Measurements from ENCODE around the gene RGPD3.

Gene RGPD3

DNA sequence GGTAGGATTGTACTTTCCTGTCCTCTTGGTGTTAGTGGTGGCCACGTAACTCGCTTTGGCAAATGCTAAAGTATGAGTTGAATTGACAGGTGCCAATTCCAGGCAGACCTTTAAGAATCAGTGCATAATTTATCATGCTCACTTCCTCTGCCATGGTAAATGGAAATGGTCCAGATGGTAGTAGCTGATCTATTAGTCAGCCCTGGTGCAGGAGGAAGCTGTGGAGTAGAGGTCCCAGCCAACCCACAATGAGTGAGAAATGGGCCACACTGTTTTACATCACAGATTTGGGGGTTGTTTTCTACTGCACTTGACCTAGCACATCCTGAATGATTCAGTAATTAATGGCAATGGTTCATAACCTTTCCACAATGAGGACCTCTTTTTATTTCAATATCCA, 104.4 kb downstream of the RGPD3 start:
- H3K36me3 ChIP-seq (replicated peaks) = no peaks in the 10 kb centered on the region
- in situ Hi-C loops (cut with HindIII; ENCODE audit: low pct_ligation_motif_present, low sequenced_read_pairs) = no loop called here
- TF ChIP-seq, protein P1, sequence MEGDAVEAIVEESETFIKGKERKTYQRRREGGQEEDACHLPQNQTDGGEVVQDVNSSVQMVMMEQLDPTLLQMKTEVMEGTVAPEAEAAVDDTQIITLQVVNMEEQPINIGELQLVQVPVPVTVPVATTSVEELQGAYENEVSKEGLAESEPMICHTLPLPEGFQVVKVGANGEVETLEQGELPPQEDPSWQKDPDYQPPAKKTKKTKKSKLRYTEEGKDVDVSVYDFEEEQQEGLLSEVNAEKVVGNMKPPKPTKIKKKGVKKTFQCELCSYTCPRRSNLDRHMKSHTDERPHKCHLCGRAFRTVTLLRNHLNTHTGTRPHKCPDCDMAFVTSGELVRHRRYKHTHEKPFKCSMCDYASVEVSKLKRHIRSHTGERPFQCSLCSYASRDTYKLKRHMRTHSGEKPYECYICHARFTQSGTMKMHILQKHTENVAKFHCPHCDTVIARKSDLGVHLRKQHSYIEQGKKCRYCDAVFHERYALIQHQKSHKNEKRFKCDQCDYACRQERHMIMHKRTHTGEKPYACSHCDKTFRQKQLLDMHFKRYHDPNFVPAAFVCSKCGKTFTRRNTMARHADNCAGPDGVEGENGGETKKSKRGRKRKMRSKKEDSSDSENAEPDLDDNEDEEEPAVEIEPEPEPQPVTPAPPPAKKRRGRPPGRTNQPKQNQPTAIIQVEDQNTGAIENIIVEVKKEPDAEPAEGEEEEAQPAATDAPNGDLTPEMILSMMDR (IDR thresholded peaks at IDR 0.05; ENCODE audit: low read depth, low read length, missing control alignments) = no peak
- no peaks in the 10 kb centered on the region for H3K27me3 ChIP-seq (replicated peaks)
- H3K4me3 ChIP-seq (ENCODE audit: low read depth, low read length) = no peak overlapping the region
- H3K27ac ChIP-seq = no peak overlapping the region
- no peak for DNase-seq

- Histone ChIP-seq H3K4me3 (ENCODE audit: low read depth, low read length) (no peak overlapping the region), H3K27me3 (replicated peaks) (no peaks in the 10 kb centered on the region), H3K27ac (no peak overlapping the region), H3K36me3 (replicated peaks) (no peaks in the 10 kb centered on the region)
- TF ChIP-seq, protein P1 (IDR thresholded peaks at IDR 0.05; ENCODE audit: low read depth, low read length, missing control alignments) = no peak
- no peak for DNase-seq
- in situ Hi-C loops (cut with HindIII; ENCODE audit: low pct_ligation_motif_present, low sequenced_read_pairs) = no loop called here
Observed at GRCh38 chr2:106362789-106363188, 105.4 kb downstream of the RGPD3 start.

DNA sequence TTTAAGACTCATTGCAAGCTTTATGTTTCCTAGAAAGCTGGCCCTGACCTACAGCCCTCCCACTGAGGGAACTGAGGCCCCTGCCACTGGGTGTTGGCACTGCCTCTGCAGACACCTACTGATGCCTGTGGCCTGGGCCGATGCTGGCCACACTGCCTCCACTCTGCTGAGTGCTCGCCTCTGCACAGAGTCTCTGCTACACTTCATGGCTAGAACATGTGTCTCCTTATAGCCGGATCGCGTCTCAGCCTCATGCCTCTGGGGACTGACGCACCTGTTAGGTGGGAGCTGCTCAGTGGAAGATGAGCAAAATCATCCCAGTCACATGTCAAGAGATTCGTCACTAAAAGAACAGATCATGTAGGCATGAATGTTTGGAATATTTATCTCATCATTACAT, 108.7 kb downstream of the RGPD3 start:
- in situ Hi-C loops (cut with HindIII; ENCODE audit: low pct_ligation_motif_present, low sequenced_read_pairs) = no loop called here
- H3K36me3 ChIP-seq (replicated peaks) = no peaks in the 10 kb centered on the region
- TF ChIP-seq, protein P1 (IDR thresholded peaks at IDR 0.05; ENCODE audit: low read depth, low read length, missing control alignments) = no peak
- no peak for DNase-seq
- no peaks in the 10 kb centered on the region for H3K27me3 ChIP-seq (replicated peaks)
- H3K4me3 ChIP-seq (ENCODE audit: low read depth, low read length) = no peak overlapping the region
- no peak overlapping the region for H3K27ac ChIP-seq

DNA sequence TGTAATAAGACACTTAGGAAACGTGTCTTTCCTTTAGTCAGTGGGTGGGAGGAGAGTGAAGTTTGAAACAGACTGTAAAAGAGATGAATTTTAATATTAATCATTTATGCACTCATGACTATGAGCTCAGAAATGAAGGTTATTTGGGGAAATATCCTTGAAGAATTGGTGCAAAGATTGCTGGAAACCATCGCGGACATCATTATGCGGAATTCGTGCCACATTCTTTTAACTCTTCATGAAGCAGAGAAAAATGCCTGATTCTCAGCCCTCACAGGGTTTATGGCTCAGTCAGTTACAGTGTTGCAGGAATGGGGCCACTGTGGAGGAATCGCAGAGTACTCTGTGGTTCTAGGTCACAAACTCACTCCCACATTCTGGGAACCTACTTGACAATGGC, 109.7 kb downstream of the RGPD3 start:
- Histone ChIP-seq H3K27me3 (replicated peaks) (no peaks in the 10 kb centered on the region), H3K36me3 (replicated peaks) (no peaks in the 10 kb centered on the region), H3K4me3 (ENCODE audit: low read depth, low read length) (no peak overlapping the region), H3K27ac (no peak overlapping the region)
- TF ChIP-seq, protein P1 (IDR thresholded peaks at IDR 0.05; ENCODE audit: low read depth, low read length, missing control alignments) = no peak
- no peak for DNase-seq
- in situ Hi-C loops (cut with HindIII; ENCODE audit: low pct_ligation_motif_present, low sequenced_read_pairs) = no loop called here

DNA sequence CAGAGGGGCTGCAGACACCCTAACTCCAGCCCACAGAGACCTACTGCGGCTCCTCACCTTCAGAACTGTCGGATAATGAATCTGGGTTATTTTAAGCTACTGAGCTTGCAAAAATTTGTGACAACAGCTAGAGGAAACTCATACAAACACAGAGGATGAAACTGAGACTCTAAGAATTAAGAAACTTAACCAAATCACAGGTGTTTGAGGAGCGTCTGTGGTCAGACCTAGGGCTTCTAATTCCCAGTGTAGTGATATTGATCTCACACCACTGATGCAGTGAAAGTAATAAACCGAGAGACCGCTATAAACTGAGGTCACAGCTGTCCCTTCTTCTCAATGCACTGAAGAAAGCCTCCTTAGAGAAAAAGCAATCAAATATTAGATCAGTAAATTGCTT, 110.1 kb downstream of the RGPD3 start:
- no peak for DNase-seq
- Histone ChIP-seq H3K36me3 (replicated peaks) (no peaks in the 10 kb centered on the region), H3K27me3 (replicated peaks) (no peaks in the 10 kb centered on the region), H3K27ac (no peak overlapping the region), H3K4me3 (ENCODE audit: low read depth, low read length) (no peak overlapping the region)
- TF ChIP-seq, protein P1 (IDR thresholded peaks at IDR 0.05; ENCODE audit: low read depth, low read length, missing control alignments) = no peak
- in situ Hi-C loops (cut with HindIII; ENCODE audit: low pct_ligation_motif_present, low sequenced_read_pairs) = no loop called here

DNA sequence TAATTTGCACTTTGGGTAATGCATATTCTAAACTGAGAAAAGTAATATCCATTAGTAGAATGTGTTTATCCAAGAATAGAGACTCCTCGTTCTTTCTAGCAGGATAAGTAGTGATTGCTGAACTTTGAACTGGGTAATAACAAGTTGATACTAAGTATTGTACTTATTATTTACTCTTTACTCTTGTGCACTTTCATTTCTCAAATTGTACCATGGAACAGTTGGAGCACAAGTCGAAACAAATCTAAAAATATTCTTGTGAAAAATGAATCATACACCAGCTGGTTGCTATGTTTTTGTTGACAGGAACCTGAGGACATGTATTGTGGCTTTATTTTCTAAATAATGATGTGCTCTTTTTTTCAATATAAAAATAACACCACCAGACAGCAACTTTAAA, 111.9 kb downstream of the RGPD3 start:
- Histone ChIP-seq H3K27me3 (replicated peaks) (no peaks in the 10 kb centered on the region), H3K36me3 (replicated peaks) (no peaks in the 10 kb centered on the region), H3K27ac (no peak overlapping the region), H3K4me3 (ENCODE audit: low read depth, low read length) (no peak overlapping the region)
- in situ Hi-C loops (cut with HindIII; ENCODE audit: low pct_ligation_motif_present, low sequenced_read_pairs) = no loop called here
- TF ChIP-seq, protein P1 (IDR thresholded peaks at IDR 0.05; ENCODE audit: low read depth, low read length, missing control alignments) = no peak
- no peak for DNase-seq
